GM12878 (cell line): Measurements from ENCODE around the gene IL1RL2. TPM values are rescaled to one million over a fixed set of nuclear protein-coding genes. Genes with fewer than 3 reads are reported as not detected.

ENCODE experiments used
- ATAC-seq: fragments of 200-7000 bp; cut with Tn5 transposase; 3 replicates; pipeline ENCODE4 v1.9.1; 2020; ENCODE audit warnings: mild to moderate bottlenecking, moderate library complexity
- BruUV-seq: library from RNA; stranded (reverse); fragments of 400-500 nt; replicated peaks from 2 replicates; lab custom pipeline; 2021; lab: Mats Ljungman, UMichigan
- CTCF ChIA-PET: fragments of 300-600 bp; sonication (Branson Sonifier 250); formaldehyde crosslinking; extraction: SDS; loops from one replicate; lab custom pipeline; 2021; ENCODE audit warnings: inconsistent platforms; lab: Yijun Ruan, JAX
- POLR2A ChIA-PET: fragments of 350-600 bp; formaldehyde crosslinking; extraction: SDS; loops from one replicate; lab custom pipeline; 2021; ENCODE audit warnings: inconsistent platforms; lab: Charles Lee
- RAD21 ChIA-PET: fragments of 300-600 bp; sonication (Branson Sonifier 250); formaldehyde crosslinking; loops from one replicate; lab custom pipeline; 2023; ENCODE audit warnings: antibody characterized with exemption; ENCODE audit not compliant: unreplicated experiment; lab: Charles Lee
- SMC1A ChIA-PET: fragments of 300-600 bp; sonication (Branson Sonifier 250); formaldehyde crosslinking; loops from one replicate; lab custom pipeline; 2023; ENCODE audit not compliant: unreplicated experiment, uncharacterized antibody; lab: Charles Lee
- DNase-seq: peaks from one replicate; pipeline ENCODE4 v3.0.0-alpha.2; 2011; ENCODE audit warnings: low read depth, low spot score
- FAIRE-seq: peaks from 3 replicates; lab custom pipeline; 2011; peaks lifted over from hg19 to GRCh38; lab: Jason Lieb, UNC
- H2AFZ ChIP-seq: 2 replicates; pipeline ENCODE4 v1.6.0; 2011; ENCODE audit warnings: low read depth, low read length, control low read depth; ENCODE audit not compliant: control insufficient read depth
- H3K27ac ChIP-seq: 2 replicates; pipeline ENCODE4 v1.5.1; 2011; ENCODE audit warnings: control low read depth; ENCODE audit not compliant: control insufficient read depth, insufficient read depth
- H3K27me3 ChIP-seq, 2 experiments: replicated peaks in 1 of 2; 2 replicates each; pipeline versions ENCODE4 v1.6.0 to v1.6.1; 2011; ENCODE audit warnings: low read length in 1 of 2; ENCODE audit not compliant: control insufficient read depth in 2 of 2, insufficient read depth in 2 of 2
- H3K36me3 ChIP-seq, 2 experiments: 2 replicates each; pipeline ENCODE4 v1.5.1; 2011; ENCODE audit warnings: low read length in 1 of 2; ENCODE audit not compliant: control insufficient read depth in 2 of 2, insufficient read depth in 2 of 2
- H3K4me1 ChIP-seq: 2 replicates; pipeline ENCODE4 v1.6.1; 2011; ENCODE audit warnings: mild to moderate bottlenecking, low read length, moderate library complexity, mixed read lengths; ENCODE audit not compliant: control insufficient read depth, insufficient read depth
- H3K4me2 ChIP-seq: 2 replicates; pipeline ENCODE4 v1.6.0; 2011; ENCODE audit warnings: control low read depth; ENCODE audit not compliant: control insufficient read depth, insufficient read depth
- H3K4me3 ChIP-seq: fragments of 200-600 bp; sonication (generic); 2 replicates; pipeline ENCODE4 v1.5.1; 2016
- H3K79me2 ChIP-seq: 2 replicates; pipeline ENCODE4 v1.6.0; 2011; ENCODE audit warnings: low read length; ENCODE audit not compliant: control insufficient read depth, insufficient read depth
- H3K9ac ChIP-seq: 2 replicates; pipeline ENCODE4 v1.8.0; 2011; ENCODE audit warnings: low read length, control low read depth, mixed read lengths; ENCODE audit not compliant: control insufficient read depth, insufficient read depth
- H3K9me3 ChIP-seq: replicated peaks from 3 replicates; pipeline ENCODE4 v1.5.1; 2011; ENCODE audit warnings: mild to moderate bottlenecking, low read length; ENCODE audit not compliant: control insufficient read depth, insufficient read depth
- H4K20me1 ChIP-seq: 2 replicates; pipeline ENCODE4 v1.6.0; 2011; ENCODE audit not compliant: control insufficient read depth, insufficient read depth
- ATF3 ChIP-seq: IDR thresholded peaks from 2 replicates; pipeline ENCODE4 v1.6.1; 2011; ENCODE audit warnings: low read depth, mild to moderate bottlenecking, low read length, moderate library complexity, borderline replicate concordance; ENCODE audit errors: extremely low read depth
- CHD1 ChIP-seq: IDR thresholded peaks from 2 replicates; pipeline ENCODE4 v1.6.1; 2012; ENCODE audit warnings: low read depth, low read length, improper control_type of control experiment
- EED ChIP-seq: sonication (generic); IDR thresholded peaks from 2 replicates; pipeline ENCODE4 v1.6.1; 2016; ENCODE audit warnings: antibody characterized with exemption, low read depth
- GATAD2B ChIP-seq: fragments of 450-650 bp; conservative IDR thresholded peaks from 2 replicates; pipeline ENCODE4 v1.6.1; 2017; ENCODE audit warnings: low read depth, mild to moderate bottlenecking, moderate library complexity
- MXI1 ChIP-seq: fragments of 150-350 bp; IDR thresholded peaks from 2 replicates; pipeline ENCODE4 v1.6.1; 2011; ENCODE audit warnings: low read depth, mild to moderate bottlenecking, inconsistent platforms, low read length, improper control_type of control experiment
- NFIC ChIP-seq: IDR thresholded peaks from 2 replicates; pipeline ENCODE4 v1.6.1; 2012; ENCODE audit warnings: low read depth, mild to moderate bottlenecking, inconsistent platforms, low read length, moderate library complexity
- NFYB ChIP-seq: IDR thresholded peaks from 2 replicates; pipeline ENCODE4 v1.6.1; 2011; ENCODE audit warnings: low read depth, mild to moderate bottlenecking, low read length, improper control_type of control experiment, moderate library complexity; ENCODE audit not compliant: insufficient read depth
- NRF1 ChIP-seq: conservative IDR thresholded peaks from 2 replicates; pipeline ENCODE4 v1.6.1; 2011; ENCODE audit warnings: mild to moderate bottlenecking, low read depth, low read length, improper control_type of control experiment
- SKIL ChIP-seq: fragments of 450-650 bp; IDR thresholded peaks from 2 replicates; pipeline ENCODE4 v1.6.1; 2017; ENCODE audit warnings: mild to moderate bottlenecking, low read depth, inconsistent platforms; ENCODE audit not compliant: poor library complexity, severe bottlenecking
- SMAD1 ChIP-seq: fragments of 450-650 bp; IDR thresholded peaks from 2 replicates; pipeline ENCODE4 v1.6.1; 2018; ENCODE audit warnings: mild to moderate bottlenecking, low read depth; ENCODE audit not compliant: partially characterized antibody
- TBL1XR1 ChIP-seq: IDR thresholded peaks from 2 replicates; pipeline ENCODE4 v1.6.1; 2012; ENCODE audit warnings: low read depth, low read length, improper control_type of control experiment
- YY1 ChIP-seq: IDR thresholded peaks from 2 replicates; pipeline ENCODE4 v1.6.1; 2011; ENCODE audit warnings: low read depth, mild to moderate bottlenecking, low read length
- ZNF622 ChIP-seq: fragments of 450-650 bp; IDR thresholded peaks from 2 replicates; pipeline ENCODE4 v1.6.1; 2017; ENCODE audit warnings: mild to moderate bottlenecking, inconsistent platforms
- ZZZ3 ChIP-seq: IDR thresholded peaks from 2 replicates; pipeline ENCODE4 v1.6.1; 2011; ENCODE audit warnings: low read depth; ENCODE audit not compliant: control insufficient read depth, insufficient read length
- WGBS: methylation state at CpG from one replicate; pipeline ENCODE4 v1.1.6; 2016; ENCODE audit warnings: low lambda C conversion rate; ENCODE audit not compliant: insufficient replicate concordance, insufficient coverage; ENCODE audit errors: missing lambda C conversion rate; 5-methylcytosine and 5-hydroxymethylcytosine counted together
- in situ Hi-C: fragments of 300-500 bp; cut with MboI; formaldehyde crosslinking; loops from 9 replicates; pipeline ENCODE4 v1.14.3; 2018; ENCODE audit warnings: mixed read lengths
- intact Hi-C: fragments of 100-400 bp; cut with micrococcal nuclease; formaldehyde crosslinking; loops from one replicate; pipeline ENCODE4 v1.14.2; 2022; ENCODE audit not compliant: unreplicated experiment
- polyA plus RNA-seq, 11 experiments: library from polyadenylated mRNA; depleted of rRNA in 4 of 11; unstranded in 6 of 11; stranded (reverse) in 5 of 11; fragments of >200 nt; fragmentation: Nextera tagmentation in 4 of 11; fragmentation: Illumina TruSeq in 1 of 11; extraction: Ambion mirVana in 4 of 11; extraction: Trizol in 1 of 11; gene quantifications; 1 replicate in 1 of 11; 2 replicates in 10 of 11; pipeline versions ENCODE4 v1.2.1 to v1.2.3, GENCODE V29; 2011 to 2016; ENCODE audit warnings: inconsistent platforms in 2 of 11, missing spikeins in 2 of 11, low read depth in 1 of 11
- total RNA-seq, 4 experiments: library from RNA; depleted of rRNA in 3 of 4; stranded (reverse); fragments of >200 nt in 3 of 4; fragmentation: Illumina TruSeq in 1 of 4; extraction: Trizol in 1 of 4; gene quantifications; 2 replicates each; pipeline versions ENCODE4 v1.2.1 to v1.2.3, GENCODE V29; 2013 to 2021

Gene IL1RL2
- total and polyA plus RNA-seq, 10 of the 15 experiments (the other 5 are each of a cell fraction or from before 2014, with no cell fraction given): not detected

- BruUV-seq: no TSS peak
- no peaks in the 10 kb centered on the region for H3K4me1 ChIP-seq
- no peaks in the 10 kb centered on the region for H3K79me2 ChIP-seq
- 71% methylated on average over 4 of the region's 4 CpGs for WGBS
- no peaks in the 10 kb centered on the region for H3K36me3 ChIP-seq
- intact Hi-C loops: no loop called here
- no peak for ATAC-seq
- H3K27me3 ChIP-seq: peaks cover 0 to 1% of the 10 kb centered on the region in 2 experiments; a peak in 2 of 4 replicates
- in situ Hi-C loops: no loop called here
- TF ChIP-seq ATF3: no peak
- TF ChIP-seq GATAD2B: no peak
- TF ChIP-seq CHD1: no peak
- no peak for TF ChIP-seq ZNF622
- no peak for TF ChIP-seq NFYB
- no peak for TF ChIP-seq MXI1
- no peak for TF ChIP-seq SKIL
- TF ChIP-seq SMAD1: no peak
- TF ChIP-seq EED: no peak
- TF ChIP-seq ZZZ3: no peak
- TF ChIP-seq NFIC: no peak
- TF ChIP-seq NRF1: no peak
- TF ChIP-seq YY1: no peak
- TF ChIP-seq TBL1XR1: no peak
- TF ChIP-seq, all 136 proteins: peak for 0
- DNase-seq (no peak), FAIRE-seq (no peak)
- H3K4me2 ChIP-seq: no peak overlapping the region
- no peak overlapping the region for H3K9ac ChIP-seq
- ChIA-PET RAD21 (no interaction called here), SMC1A (no interaction called here), POLR2A (no interaction called here), CTCF (interaction anchor here (1.7 to 1.8 kb wide), 2 partner anchors 15 to 17 kb away, joined by 5 read pairs; no protein-coding TSS in a partner anchor)
- H4K20me1 ChIP-seq: no peaks in the 10 kb centered on the region
- no peaks in the 10 kb centered on the region for H3K9me3 ChIP-seq
- H3K4me3 ChIP-seq: no peak overlapping the region
- H2AFZ ChIP-seq: no peak overlapping the region
- no peak overlapping the region for H3K27ac ChIP-seq
Observed at GRCh38 chr2:102268510-102269199, 81.8 kb downstream of the IL1RL2 start.
